Measurements from ENCODE around the gene OTUD7B. TPM values are rescaled to one million over a fixed set of nuclear protein-coding genes. Genes with fewer than 3 reads are reported as not detected.

Gene OTUD7B
- total RNA-seq, 1 experiment from 2014 or later, result 23.5 TPM

DNA sequence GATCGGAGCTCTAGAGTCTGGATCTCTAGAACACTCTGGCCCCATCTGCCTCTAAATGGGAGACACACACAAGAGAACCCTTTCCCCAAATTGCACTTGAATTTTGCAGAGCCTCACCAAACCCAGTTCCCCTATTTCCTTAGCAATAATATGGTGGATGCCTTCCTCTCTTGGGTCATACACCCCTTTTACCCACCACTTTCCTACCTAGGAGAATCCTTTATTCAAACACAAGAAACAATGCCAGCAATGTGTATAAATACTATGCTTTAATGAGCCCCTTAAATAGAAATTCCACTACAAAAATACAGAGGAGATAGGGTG, 82.2 kb downstream of the OTUD7B start:
- H2BK120ac ChIP-seq (ENCODE audit: low read depth, low read length, poor library complexity, severe bottlenecking), result no peak overlapping the region
- no peak overlapping the region for H3K23ac ChIP-seq (ENCODE audit: insufficient read length, low read depth, low read length)
- no peak overlapping the region for H2BK15ac ChIP-seq (ENCODE audit: low read depth, low read length)
- WGBS (ENCODE audit: extremely low coverage, insufficient read length, low lambda C conversion rate), result no CpG with 5 or more reads among the region's 1 CpG
- H4K8ac ChIP-seq (replicated peaks; ENCODE audit: insufficient read length, low read depth, low read length), result no peak overlapping the region
- H3K79me1 ChIP-seq (ENCODE audit: insufficient read depth, low read depth, low read length, poor library complexity, severe bottlenecking), result peaks cover 11% of the 10 kb centered on the region
- peak overlapping the region; percentile 91 for H3K9ac ChIP-seq (ENCODE audit: extremely low read depth, insufficient read length, low read length)
- no peak overlapping the region for H2AFZ ChIP-seq (ENCODE audit: low read length)
- H4K20me1 ChIP-seq (ENCODE audit: control insufficient read depth, insufficient read depth, insufficient read length), result no peaks in the 10 kb centered on the region
- H3K18ac ChIP-seq (ENCODE audit: insufficient read length, low read depth, low read length), result peak overlapping the region; percentile 89
- Mint-ChIP-seq H3K27me3 (ENCODE audit: low read depth) (no peaks in the 10 kb centered on the region), H3K4me3 (peak overlapping the region; percentile 97 to 100), H3K27ac (peak overlapping the region; percentile 97 to 99 (median 99)), H3K9me3 (no peaks in the 10 kb centered on the region; a peak in 1 of 5 replicates), H3K36me3 (ENCODE audit: insufficient read depth in 1 of 3, low read depth in 3 of 3) (peaks cover 28 to 38% (median 37%) of the 10 kb centered on the region in 3 experiments), H3K4me1 (peaks cover 19 to 26% of the 10 kb centered on the region in 2 experiments)
- H2AK5ac ChIP-seq (ENCODE audit: insufficient read length, low read length), result no peak overlapping the region
- no peak overlapping the region for H3K4ac ChIP-seq (ENCODE audit: low read depth, low read length)
- H3K23me2 ChIP-seq (ENCODE audit: insufficient read length, low read depth, low read length, poor library complexity, severe bottlenecking), result peaks cover 11% of the 10 kb centered on the region
- no peak overlapping the region for H3T11ph ChIP-seq (ENCODE audit: low read length)
- no peak overlapping the region for H2BK20ac ChIP-seq (ENCODE audit: low read depth, low read length, poor library complexity, severe bottlenecking)
- H3K4me1 ChIP-seq (ENCODE audit: insufficient read depth, low read length), result peaks cover 2% of the 10 kb centered on the region; the same call in 1 of the 2 replicates
- H3K9me3 ChIP-seq (ENCODE audit: control insufficient read depth, low read depth, low read length), result no peaks in the 10 kb centered on the region
- no peak overlapping the region for H3K56ac ChIP-seq (ENCODE audit: insufficient read length, low read depth, low read length)
- no peak overlapping the region for H2BK12ac ChIP-seq (ENCODE audit: insufficient read length, low read depth, low read length)
- H4K5ac ChIP-seq (ENCODE audit: insufficient read length, low read depth, low read length), result no peak overlapping the region
- TF ChIP-seq, protein P1, sequence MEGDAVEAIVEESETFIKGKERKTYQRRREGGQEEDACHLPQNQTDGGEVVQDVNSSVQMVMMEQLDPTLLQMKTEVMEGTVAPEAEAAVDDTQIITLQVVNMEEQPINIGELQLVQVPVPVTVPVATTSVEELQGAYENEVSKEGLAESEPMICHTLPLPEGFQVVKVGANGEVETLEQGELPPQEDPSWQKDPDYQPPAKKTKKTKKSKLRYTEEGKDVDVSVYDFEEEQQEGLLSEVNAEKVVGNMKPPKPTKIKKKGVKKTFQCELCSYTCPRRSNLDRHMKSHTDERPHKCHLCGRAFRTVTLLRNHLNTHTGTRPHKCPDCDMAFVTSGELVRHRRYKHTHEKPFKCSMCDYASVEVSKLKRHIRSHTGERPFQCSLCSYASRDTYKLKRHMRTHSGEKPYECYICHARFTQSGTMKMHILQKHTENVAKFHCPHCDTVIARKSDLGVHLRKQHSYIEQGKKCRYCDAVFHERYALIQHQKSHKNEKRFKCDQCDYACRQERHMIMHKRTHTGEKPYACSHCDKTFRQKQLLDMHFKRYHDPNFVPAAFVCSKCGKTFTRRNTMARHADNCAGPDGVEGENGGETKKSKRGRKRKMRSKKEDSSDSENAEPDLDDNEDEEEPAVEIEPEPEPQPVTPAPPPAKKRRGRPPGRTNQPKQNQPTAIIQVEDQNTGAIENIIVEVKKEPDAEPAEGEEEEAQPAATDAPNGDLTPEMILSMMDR (conservative IDR thresholded peaks at IDR 0.05), result no peak
- peaks cover 8% of the 10 kb centered on the region; the same call in 1 of the 2 replicates for H3K79me2 ChIP-seq (ENCODE audit: insufficient read depth, low read length)
- H3K14ac ChIP-seq (ENCODE audit: insufficient read depth, low read length), result peak overlapping the region; percentile 86; the same call in 1 of the 2 replicates
- H3K27ac ChIP-seq (ENCODE audit: insufficient read length, low read depth, low read length), result peak overlapping the region; percentile 91
- no peaks in the 10 kb centered on the region for H3K27me3 ChIP-seq (ENCODE audit: insufficient read depth, low read length)
- H2BK5ac ChIP-seq (ENCODE audit: insufficient read length, low read length), result no peak overlapping the region
- DNase-seq, result no peak
- H4K91ac ChIP-seq (ENCODE audit: insufficient read length, low read depth, low read length), result no peak overlapping the region
- H3K4me2 ChIP-seq (ENCODE audit: insufficient read depth, insufficient read length, low read length), result peak overlapping the region; percentile 96
